IMR-90 (cell line): ENCODE measurements around the gene PHF3. TPM values are rescaled to one million over a fixed set of nuclear protein-coding genes. Genes with fewer than 3 reads are reported as not detected.

Experiments
- ATAC-seq: fragments of 200-7000 bp; cut with Tn5 transposase; 2 replicates; pipeline ENCODE4 v1.9.1; 2020; ENCODE audit warnings: low read depth, mild to moderate bottlenecking, moderate library complexity
- BruUV-seq: library from RNA; stranded (reverse); fragments of 400-500 nt; replicated peaks from 2 replicates; lab custom pipeline; 2021; lab: Mats Ljungman, UMichigan
- CTCF ChIA-PET: fragments of 300-600 bp; formaldehyde crosslinking; extraction: SDS; loops from one replicate; lab custom pipeline; 2021; ENCODE audit warnings: antibody characterized with exemption; lab: Yijun Ruan, JAX
- POLR2A ChIA-PET: fragments of 300-600 bp; sonication (Branson Sonifier 250); formaldehyde crosslinking; loops from one replicate; lab custom pipeline; 2022; ENCODE audit warnings: antibody characterized with exemption; ENCODE audit not compliant: unreplicated experiment; lab: Charles Lee
- DNase-seq: peaks from one replicate; pipeline ENCODE4 v3.0.0; 2013
- H2AFZ ChIP-seq: replicated peaks from 2 replicates; pipeline ENCODE3; 2013; ENCODE audit warnings: low read length, mild to moderate bottlenecking; ENCODE audit not compliant: poor library complexity
- H2AK5ac ChIP-seq: 2 replicates; pipeline ENCODE4 v1.6.1; 2013; ENCODE audit warnings: low read depth, low read length, inconsistent platforms
- H2AK9ac ChIP-seq: replicated peaks from 2 replicates; pipeline ENCODE3; 2013; ENCODE audit warnings: mild to moderate bottlenecking, low read depth, low read length, moderate library complexity; ENCODE audit not compliant: poor library complexity
- H2BK120ac ChIP-seq: 2 replicates; pipeline ENCODE4 v1.6.1; 2013; ENCODE audit warnings: low read depth, low read length, inconsistent platforms
- H2BK15ac ChIP-seq: 3 replicates; pipeline ENCODE4 v1.6.1; 2013; ENCODE audit warnings: low read depth, low read length, inconsistent platforms
- H2BK20ac ChIP-seq: 2 replicates; pipeline ENCODE4 v1.6.1; 2013; ENCODE audit warnings: low read depth, mild to moderate bottlenecking, inconsistent platforms, low read length, moderate library complexity
- H2BK5ac ChIP-seq: 2 replicates; pipeline ENCODE4 v1.6.1; 2013; ENCODE audit warnings: mild to moderate bottlenecking, low read depth, low read length, inconsistent platforms; ENCODE audit not compliant: poor library complexity, severe bottlenecking
- H3K14ac ChIP-seq: replicated peaks from 2 replicates; pipeline ENCODE4 v1.6.1; 2013; ENCODE audit warnings: low read depth, low read length, inconsistent platforms
- H3K18ac ChIP-seq: 2 replicates; pipeline ENCODE4 v1.6.1; 2013; ENCODE audit warnings: low read depth, low read length, control low read depth
- H3K23ac ChIP-seq: 2 replicates; pipeline ENCODE4 v1.6.1; 2013; ENCODE audit warnings: low read depth, low read length, inconsistent platforms
- H3K27ac ChIP-seq: 2 replicates; pipeline ENCODE4 v1.5.1; 2013; ENCODE audit warnings: mild to moderate bottlenecking, control low read depth, low read length; ENCODE audit not compliant: insufficient read depth
- H3K27me3 ChIP-seq: 2 replicates; pipeline ENCODE4 v1.6.1; 2013; ENCODE audit warnings: low read length; ENCODE audit not compliant: control insufficient read depth, insufficient read depth
- H3K36me3 ChIP-seq: 2 replicates; pipeline ENCODE4 v1.6.1; 2013; ENCODE audit warnings: low read length, mixed read lengths; ENCODE audit not compliant: control insufficient read depth, insufficient read depth
- H3K4ac ChIP-seq: 2 replicates; pipeline ENCODE4 v1.6.1; 2013; ENCODE audit warnings: low read depth, low read length, inconsistent platforms
- H3K4me1 ChIP-seq: 2 replicates; pipeline ENCODE4 v1.6.1; 2013; ENCODE audit warnings: low read length, mixed read lengths; ENCODE audit not compliant: control insufficient read depth, insufficient read depth
- H3K4me2 ChIP-seq: 2 replicates; pipeline ENCODE4 v1.6.1; 2013; ENCODE audit warnings: low read depth, mild to moderate bottlenecking, control low read depth, low read length, moderate library complexity
- H3K4me3 ChIP-seq: 2 replicates; pipeline ENCODE4 v1.5.1; 2013; ENCODE audit warnings: low read depth, mild to moderate bottlenecking, control low read depth, low read length, moderate library complexity; ENCODE audit not compliant: insufficient read depth
- H3K56ac ChIP-seq: 2 replicates; pipeline ENCODE4 v1.6.1; 2013; ENCODE audit warnings: low read length, inconsistent platforms; ENCODE audit not compliant: insufficient read depth; ENCODE audit errors: extremely low read depth
- H3K79me1 ChIP-seq, 2 experiments: 2 replicates each; pipeline ENCODE4 v1.6.1; 2013; ENCODE audit warnings: low read length in 2 of 2, inconsistent platforms in 1 of 2, low read depth in 1 of 2
- H3K9ac ChIP-seq: 2 replicates; pipeline ENCODE4 v1.6.1; 2013; ENCODE audit warnings: low read depth, low read length, control low read depth
- H3K9me1 ChIP-seq: 2 replicates; pipeline ENCODE4 v1.6.1; 2013; ENCODE audit warnings: low read length, inconsistent platforms; ENCODE audit not compliant: insufficient read depth
- H3K9me3 ChIP-seq: 2 replicates; pipeline ENCODE4 v1.6.1; 2013; ENCODE audit warnings: low read length; ENCODE audit not compliant: control insufficient read depth, insufficient read depth
- H4K20me1 ChIP-seq: 2 replicates; pipeline ENCODE4 v1.6.1; 2013; ENCODE audit warnings: low read length, inconsistent platforms; ENCODE audit not compliant: insufficient read depth
- H4K5ac ChIP-seq: 2 replicates; pipeline ENCODE4 v1.6.1; 2013; ENCODE audit warnings: mild to moderate bottlenecking, low read depth, low read length, control low read depth
- H4K8ac ChIP-seq, 2 experiments: 2 replicates each; pipeline ENCODE4 v1.6.1; 2013; ENCODE audit warnings: low read depth in 2 of 2, low read length in 2 of 2, control low read depth in 1 of 2, inconsistent platforms in 1 of 2
- H4K91ac ChIP-seq: 2 replicates; pipeline ENCODE4 v1.6.1; 2013; ENCODE audit warnings: low read depth, low read length, inconsistent platforms; ENCODE audit not compliant: insufficient read depth
- CHD1 ChIP-seq: IDR thresholded peaks from 2 replicates; pipeline ENCODE4 v1.6.1; 2012; ENCODE audit warnings: low read depth, low read length, improper control_type of control experiment
- FOS ChIP-seq: fragments of 150-350 bp; IDR thresholded peaks from 2 replicates; pipeline ENCODE4 v1.6.1; 2016; ENCODE audit warnings: low read depth, low read length
- MAFK ChIP-seq: IDR thresholded peaks from 2 replicates; pipeline ENCODE4 v1.6.1; 2012; ENCODE audit warnings: low read depth, low read length, improper control_type of control experiment
- WGBS, 2 experiments: methylation state at CpG; one replicate each; pipeline versions ENCODE4 v1.1.5 to v1.1.7; 2013; ENCODE audit warnings: missing lambda C conversion rate in 2 of 2; ENCODE audit not compliant: insufficient read length in 1 of 2; ENCODE audit errors: extremely low coverage in 2 of 2; 5-methylcytosine and 5-hydroxymethylcytosine counted together
- dilution Hi-C: fragments of 300-500 bp; cut with HindIII; formaldehyde crosslinking; loops from one replicate; pipeline ENCODE4 v1.14.3; 2018; ENCODE audit warnings: low sequenced_read_pairs; ENCODE audit not compliant: unreplicated experiment
- in situ Hi-C: fragments of 300-500 bp; cut with MboI; formaldehyde crosslinking; loops from 3 replicates; pipeline ENCODE4 v1.14.3; 2019; ENCODE audit warnings: low sequenced_read_pairs, inconsistent platforms, mixed read lengths
- intact Hi-C: fragments of 100-400 bp; cut with micrococcal nuclease; formaldehyde crosslinking; loops from 2 replicates; pipeline ENCODE4 v1.10.0; 2022
- polyA plus RNA-seq, 3 experiments: library from polyadenylated mRNA; depleted of rRNA; stranded (reverse); fragments of >200 nt; gene quantifications; 2 replicates each; pipeline ENCODE4 v1.2.3, GENCODE V29; 2012; ENCODE audit warnings: low replicate concordance in 1 of 3
- total RNA-seq: library from RNA; depleted of rRNA; stranded (reverse); fragments of >200 nt; gene quantifications from 2 replicates; pipeline ENCODE4 v1.2.3, GENCODE V29; 2012

PHF3 gene
- total and polyA plus RNA-seq, 2 of the 4 experiments (the other 2 are of a cell fraction): 5.6 to 27.8 TPM

GRCh38 chr6:63599243-63599642, 36.4 kb upstream of the PHF3 start:
- no peak overlapping the region for H2BK15ac ChIP-seq
- H2AK5ac ChIP-seq: no peak overlapping the region
- H3K4ac ChIP-seq: no peak overlapping the region
- intact Hi-C loops (no loop called here), in situ Hi-C loops (loop anchor here (5.0 kb wide), 1 partner anchor 163 kb away; no protein-coding TSS in a partner anchor), dilution Hi-C loops (no loop called here)
- H3K4me3 ChIP-seq: no peak overlapping the region
- no peak overlapping the region for H2BK20ac ChIP-seq
- H3K9me3 ChIP-seq: no peaks in the 10 kb centered on the region
- H3K56ac ChIP-seq: no peak overlapping the region
- no peak overlapping the region for H2AK9ac ChIP-seq
- no peak overlapping the region for H4K8ac ChIP-seq
- H3K27ac ChIP-seq: no peak overlapping the region
- H3K4me2 ChIP-seq: no peak overlapping the region
- no peak overlapping the region for H4K5ac ChIP-seq
- no peak for ATAC-seq
- no peaks in the 10 kb centered on the region for H3K79me1 ChIP-seq
- no peaks in the 10 kb centered on the region for H3K27me3 ChIP-seq
- DNase-seq: no peak
- no peaks in the 10 kb centered on the region for H4K20me1 ChIP-seq
- no TSS peak for BruUV-seq
- H3K18ac ChIP-seq: no peak overlapping the region
- H2AFZ ChIP-seq: peak overlapping the region; percentile 19
- TF ChIP-seq CHD1 (no peak), MAFK (no peak), FOS (no peak)
- no peaks in the 10 kb centered on the region for H3K4me1 ChIP-seq
- no peak overlapping the region for H3K23ac ChIP-seq
- 85% methylated on average over 6 of the region's 7 CpGs; no CpG with 5 or more reads in 1 of the 2 experiments for WGBS, 2 experiments
- POLR2A ChIA-PET: no interaction called here
- CTCF ChIA-PET: interaction anchor here (0.6 to 1.9 kb wide), 13 partner anchors 8 to 875 kb away, joined by 3 to 11 read pairs (median 3); no protein-coding TSS in a partner anchor
- no peak overlapping the region for H2BK5ac ChIP-seq
- H2BK120ac ChIP-seq: no peak overlapping the region
- no peak overlapping the region for H3K14ac ChIP-seq
- H4K91ac ChIP-seq: no peak overlapping the region
- no peak overlapping the region for H3K9ac ChIP-seq
- H3K36me3 ChIP-seq: no peaks in the 10 kb centered on the region
- H3K9me1 ChIP-seq: no peaks in the 10 kb centered on the region
